Measurements from ENCODE around the gene DDB1. TPM values are rescaled to one million over a fixed set of nuclear protein-coding genes. Genes with fewer than 3 reads are reported as not detected.

DDB1 gene
- total and polyA plus RNA-seq, 2 of the 13 experiments (the other 11 are each of a cell fraction or from before 2014, with no cell fraction given) = 217 to 266 TPM

DNA sequence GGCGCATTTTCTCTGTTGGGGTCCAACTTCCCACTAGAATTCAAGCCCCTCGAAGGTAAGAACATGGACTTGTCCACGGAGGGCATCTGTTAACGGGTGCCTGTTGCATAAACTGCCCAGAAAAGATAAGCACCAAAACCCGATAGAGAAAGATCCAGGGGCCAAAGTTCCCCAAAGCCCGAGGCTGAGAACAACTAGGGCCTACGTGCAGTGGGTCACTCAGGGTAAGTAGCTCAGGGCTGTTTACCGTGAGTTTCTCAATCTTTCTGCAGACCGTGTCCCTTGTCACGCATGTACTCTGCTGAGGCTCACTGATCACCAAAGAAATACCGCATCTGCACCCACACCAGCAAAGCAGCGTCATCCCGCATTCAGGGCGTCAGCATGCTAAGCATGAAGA is 67.5 kb downstream of the DDB1 start (continued):
- TF ChIP-seq, protein P1, sequence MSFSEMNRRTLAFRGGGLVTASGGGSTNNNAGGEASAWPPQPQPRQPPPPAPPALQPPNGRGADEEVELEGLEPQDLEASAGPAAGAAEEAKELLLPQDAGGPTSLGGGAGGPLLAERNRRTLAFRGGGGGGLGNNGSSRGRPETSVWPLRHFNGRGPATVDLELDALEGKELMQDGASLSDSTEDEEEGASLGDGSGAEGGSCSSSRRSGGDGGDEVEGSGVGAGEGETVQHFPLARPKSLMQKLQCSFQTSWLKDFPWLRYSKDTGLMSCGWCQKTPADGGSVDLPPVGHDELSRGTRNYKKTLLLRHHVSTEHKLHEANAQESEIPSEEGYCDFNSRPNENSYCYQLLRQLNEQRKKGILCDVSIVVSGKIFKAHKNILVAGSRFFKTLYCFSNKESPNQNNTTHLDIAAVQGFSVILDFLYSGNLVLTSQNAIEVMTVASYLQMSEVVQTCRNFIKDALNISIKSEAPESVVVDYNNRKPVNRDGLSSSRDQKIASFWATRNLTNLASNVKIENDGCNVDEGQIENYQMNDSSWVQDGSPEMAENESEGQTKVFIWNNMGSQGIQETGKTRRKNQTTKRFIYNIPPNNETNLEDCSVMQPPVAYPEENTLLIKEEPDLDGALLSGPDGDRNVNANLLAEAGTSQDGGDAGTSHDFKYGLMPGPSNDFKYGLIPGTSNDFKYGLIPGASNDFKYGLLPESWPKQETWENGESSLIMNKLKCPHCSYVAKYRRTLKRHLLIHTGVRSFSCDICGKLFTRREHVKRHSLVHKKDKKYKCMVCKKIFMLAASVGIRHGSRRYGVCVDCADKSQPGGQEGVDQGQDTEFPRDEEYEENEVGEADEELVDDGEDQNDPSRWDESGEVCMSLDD (CRISPR knock-in tag; IDR thresholded peaks at IDR 0.05; ENCODE audit: borderline replicate concordance) = no peak
- TF ChIP-seq KAT2B (IDR thresholded peaks at IDR 0.05; ENCODE audit: borderline replicate concordance, low read depth, low read length) = no peak
- peak; percentile 37; the same call in 1 of the 2 replicates for TF ChIP-seq ZBED4 (CRISPR knock-in tag; IDR thresholded peaks at IDR 0.05; ENCODE audit: borderline replicate concordance)
- TF ChIP-seq SIX1 (CRISPR knock-in tag; IDR thresholded peaks at IDR 0.05; ENCODE audit: borderline replicate concordance) = no peak
- peak; percentile 85; the same call in 1 of the 2 replicates for TF ChIP-seq THRA (CRISPR knock-in tag; IDR thresholded peaks at IDR 0.05; ENCODE audit: borderline replicate concordance)
- no peak for TF ChIP-seq ZNF570 (CRISPR knock-in tag; IDR thresholded peaks at IDR 0.05; ENCODE audit: borderline replicate concordance)
- TF ChIP-seq MBNL3 (CRISPR knock-in tag; conservative IDR thresholded peaks at IDR 0.05) = no peak
- TF ChIP-seq HNF4G (IDR thresholded peaks at IDR 0.05; ENCODE audit: borderline replicate concordance, low read depth, low read length) = peak; percentile 73
- TF ChIP-seq HNF4G (CRISPR knock-in tag; IDR thresholded peaks at IDR 0.05; ENCODE audit: borderline replicate concordance, low read depth) = no peak; the same call in 1 of the 2 replicates
- TF ChIP-seq ZNF746 (CRISPR knock-in tag; IDR thresholded peaks at IDR 0.05) = no peak
- TF ChIP-seq ZNF503 (CRISPR knock-in tag; IDR thresholded peaks at IDR 0.05) = no peak
- peak; percentile 62; the same call in 1 of the 2 replicates for TF ChIP-seq RXRB (CRISPR knock-in tag; IDR thresholded peaks at IDR 0.05; ENCODE audit: borderline replicate concordance)
- TF ChIP-seq ZNF792 (CRISPR knock-in tag; IDR thresholded peaks at IDR 0.05) = no peak
- no peak for TF ChIP-seq ZNF263 (CRISPR knock-in tag; IDR thresholded peaks at IDR 0.05)
- TF ChIP-seq RBAK (CRISPR knock-in tag; IDR thresholded peaks at IDR 0.05) = no peak
- TF ChIP-seq ZKSCAN8 (CRISPR knock-in tag; IDR thresholded peaks at IDR 0.05; ENCODE audit: borderline replicate concordance) = no peak
- no peak for TF ChIP-seq PHF21A (CRISPR knock-in tag; IDR thresholded peaks at IDR 0.05)
- TF ChIP-seq, protein P2, sequence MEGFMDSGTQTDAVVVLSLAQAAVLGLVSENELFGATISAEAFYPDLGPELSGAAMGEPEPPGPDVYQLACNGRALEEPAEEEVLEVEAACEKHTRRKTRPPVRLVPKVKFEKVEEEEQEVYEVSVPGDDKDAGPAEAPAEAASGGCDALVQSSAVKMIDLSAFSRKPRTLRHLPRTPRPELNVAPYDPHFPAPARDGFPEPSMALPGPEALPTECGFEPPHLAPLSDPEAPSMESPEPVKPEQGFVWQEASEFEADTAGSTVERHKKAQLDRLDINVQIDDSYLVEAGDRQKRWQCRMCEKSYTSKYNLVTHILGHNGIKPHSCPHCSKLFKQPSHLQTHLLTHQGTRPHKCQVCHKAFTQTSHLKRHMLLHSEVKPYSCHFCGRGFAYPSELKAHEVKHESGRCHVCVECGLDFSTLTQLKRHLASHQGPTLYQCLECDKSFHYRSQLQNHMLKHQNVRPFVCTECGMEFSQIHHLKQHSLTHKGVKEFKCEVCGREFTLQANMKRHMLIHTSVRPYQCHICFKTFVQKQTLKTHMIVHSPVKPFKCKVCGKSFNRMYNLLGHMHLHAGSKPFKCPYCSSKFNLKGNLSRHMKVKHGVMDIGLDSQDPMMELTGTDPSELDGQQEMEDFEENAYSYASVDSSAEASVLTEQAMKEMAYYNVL (CRISPR knock-in tag; IDR thresholded peaks at IDR 0.05; ENCODE audit: borderline replicate concordance) = no peak
